ENCODE data around the gene PAX2. TPM values are rescaled to one million over a fixed set of nuclear protein-coding genes. Genes with fewer than 3 reads are reported as not detected.

Gene PAX2
- total and polyA plus RNA-seq, 7 experiments from 2014 or later = not detected

- Histone ChIP-seq H3K36me3 (ENCODE audit: control insufficient read depth in 2 of 3, insufficient read depth in 3 of 3, low read length in 3 of 3) (no peaks in the 10 kb centered on the region), H3K27ac (ENCODE audit: low read depth, low read length) (no peak overlapping the region), H3K4me3 (ENCODE audit: low read length) (no peak overlapping the region), H3K27me3 (ENCODE audit: control insufficient read depth in 2 of 2, insufficient read depth in 2 of 2, low read length in 2 of 2) (no peaks in the 10 kb centered on the region), H3K9me3 (ENCODE audit: control insufficient read depth in 2 of 3, low read length in 3 of 3) (no peaks in the 10 kb centered on the region), H3K4me1 (ENCODE audit: control insufficient read depth in 2 of 2, insufficient read depth in 2 of 2, low read length in 2 of 2) (no peaks in the 10 kb centered on the region)
- Mint-ChIP-seq H3K27ac (no peak overlapping the region), H3K27me3 (peaks cover 29 to 48% (median 43%) of the 10 kb centered on the region in 5 donors), H3K4me3 (no peak overlapping the region), H3K9me3 (no peaks in the 10 kb centered on the region), H3K4me1 (no peaks in the 10 kb centered on the region), H3K36me3 (no peaks in the 10 kb centered on the region)
- intact Hi-C loops (cut with micrococcal nuclease) = no loop called here
- CTCF ChIA-PET = no interaction called here
- DNase-seq (no peak), ATAC-seq (no peak)
- POLR2A ChIA-PET = no interaction called here
Measured at GRCh38 chr10:100766693-100767421, 21.5 kb downstream of the PAX2 start.

GRCh38 chr10:100767422-100767775, 22.0 kb downstream of the PAX2 start:
- no peak for DNase-seq
- Histone ChIP-seq H3K4me3 (ENCODE audit: low read length) (no peak overlapping the region), H3K9me3 (ENCODE audit: control insufficient read depth in 2 of 3, low read length in 3 of 3) (no peaks in the 10 kb centered on the region), H3K27ac (ENCODE audit: low read depth, low read length) (no peak overlapping the region), H3K27me3 (ENCODE audit: control insufficient read depth in 2 of 2, insufficient read depth in 2 of 2, low read length in 2 of 2) (no peaks in the 10 kb centered on the region), H3K36me3 (ENCODE audit: control insufficient read depth in 2 of 3, insufficient read depth in 3 of 3, low read length in 3 of 3) (no peaks in the 10 kb centered on the region), H3K4me1 (ENCODE audit: control insufficient read depth in 2 of 2, insufficient read depth in 2 of 2, low read length in 2 of 2) (no peaks in the 10 kb centered on the region)
- Mint-ChIP-seq H3K27me3 (peaks cover 29 to 42% (median 38%) of the 10 kb centered on the region in 5 donors), H3K27ac (no peak overlapping the region), H3K4me3 (no peak overlapping the region), H3K4me1 (no peaks in the 10 kb centered on the region), H3K36me3 (no peaks in the 10 kb centered on the region), H3K9me3 (no peaks in the 10 kb centered on the region)
- intact Hi-C loops (cut with micrococcal nuclease) = no loop called here
- CTCF ChIA-PET = no interaction called here
- no peak for ATAC-seq
- POLR2A ChIA-PET = no interaction called here

GRCh38 chr10:100769481-100769880, 24.1 kb downstream of the PAX2 start:
- Histone ChIP-seq H3K4me1 (ENCODE audit: control insufficient read depth in 2 of 2, insufficient read depth in 2 of 2, low read length in 2 of 2) (no peaks in the 10 kb centered on the region), H3K9me3 (ENCODE audit: control insufficient read depth in 2 of 3, low read length in 3 of 3) (no peaks in the 10 kb centered on the region), H3K36me3 (ENCODE audit: control insufficient read depth in 2 of 3, insufficient read depth in 3 of 3, low read length in 3 of 3) (no peaks in the 10 kb centered on the region), H3K4me3 (ENCODE audit: low read length) (no peak overlapping the region), H3K27ac (ENCODE audit: low read depth, low read length) (no peak overlapping the region), H3K27me3 (ENCODE audit: control insufficient read depth in 2 of 2, insufficient read depth in 2 of 2, low read length in 2 of 2) (no peaks in the 10 kb centered on the region)
- ChIA-PET POLR2A (no interaction called here), CTCF (no interaction called here)
- intact Hi-C loops (cut with micrococcal nuclease) = no loop called here
- no peaks in the 10 kb centered on the region for H3K36me3 Mint-ChIP-seq
- H3K27me3 Mint-ChIP-seq = peaks cover 32 to 38% (median 33%) of the 10 kb centered on the region in 5 donors
- no peak overlapping the region for H3K27ac Mint-ChIP-seq
- ATAC-seq = no peak
- no peak for DNase-seq
- no peaks in the 10 kb centered on the region for H3K9me3 Mint-ChIP-seq
- H3K4me1 Mint-ChIP-seq = no peaks in the 10 kb centered on the region
- H3K4me3 Mint-ChIP-seq = no peak overlapping the region

GRCh38 chr10:100773646-100774045, 28.3 kb downstream of the PAX2 start:
- POLR2A ChIA-PET = no interaction called here
- CTCF ChIA-PET = no interaction called here
- no peaks in the 10 kb centered on the region for H3K9me3 ChIP-seq (ENCODE audit: control insufficient read depth in 2 of 3, low read length in 3 of 3)
- H3K27ac Mint-ChIP-seq = no peak overlapping the region
- no peaks in the 10 kb centered on the region for H3K4me1 ChIP-seq (ENCODE audit: control insufficient read depth in 2 of 2, insufficient read depth in 2 of 2, low read length in 2 of 2)
- no peaks in the 10 kb centered on the region for H3K9me3 Mint-ChIP-seq
- intact Hi-C loops (cut with micrococcal nuclease) = no loop called here
- H3K27me3 ChIP-seq (ENCODE audit: control insufficient read depth in 2 of 2, insufficient read depth in 2 of 2, low read length in 2 of 2) = no peaks in the 10 kb centered on the region
- ATAC-seq (no peak), DNase-seq (no peak)
- H3K36me3 ChIP-seq (ENCODE audit: control insufficient read depth in 2 of 3, insufficient read depth in 3 of 3, low read length in 3 of 3) = no peaks in the 10 kb centered on the region
- H3K27ac ChIP-seq (ENCODE audit: low read depth, low read length) = no peak overlapping the region
- H3K4me3 Mint-ChIP-seq = no peak overlapping the region
- no peaks in the 10 kb centered on the region for H3K36me3 Mint-ChIP-seq
- H3K27me3 Mint-ChIP-seq = peaks cover 28 to 37% (median 32%) of the 10 kb centered on the region in 5 donors
- no peaks in the 10 kb centered on the region for H3K4me1 Mint-ChIP-seq
- H3K4me3 ChIP-seq (ENCODE audit: low read length) = no peak overlapping the region

DNA sequence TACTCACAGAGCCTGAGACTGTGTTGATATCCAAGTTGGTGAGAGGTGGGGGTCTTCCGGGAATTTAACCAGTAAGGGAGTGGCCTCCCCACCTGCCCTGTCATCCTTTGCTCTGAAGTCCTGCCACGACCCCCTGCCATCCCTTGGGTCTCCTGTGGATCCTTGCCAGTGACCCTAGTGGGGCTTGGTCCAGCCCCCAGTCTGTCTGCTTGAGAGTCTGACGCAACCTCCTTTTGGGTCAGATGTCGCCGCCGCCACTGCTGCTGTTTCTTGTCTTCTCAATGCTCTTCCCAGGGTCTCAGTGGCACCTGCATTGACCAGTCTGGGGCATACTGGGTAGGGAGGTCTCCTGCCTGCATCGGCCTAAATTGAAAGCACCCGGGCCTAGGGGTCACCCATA, 28.8 kb downstream of the PAX2 start:
- H3K9me3 Mint-ChIP-seq = no peaks in the 10 kb centered on the region
- no peak overlapping the region for H3K27ac Mint-ChIP-seq
- H3K4me1 Mint-ChIP-seq = peaks cover 0 to 1% (median 0%) of the 10 kb centered on the region in 7 donors
- peaks cover 28 to 43% (median 37%) of the 10 kb centered on the region in 5 donors for H3K27me3 Mint-ChIP-seq
- Histone ChIP-seq H3K36me3 (ENCODE audit: control insufficient read depth in 2 of 3, insufficient read depth in 3 of 3, low read length in 3 of 3) (no peaks in the 10 kb centered on the region), H3K27me3 (ENCODE audit: control insufficient read depth in 2 of 2, insufficient read depth in 2 of 2, low read length in 2 of 2) (no peaks in the 10 kb centered on the region), H3K27ac (ENCODE audit: low read depth, low read length) (no peak overlapping the region), H3K4me1 (ENCODE audit: control insufficient read depth in 2 of 2, insufficient read depth in 2 of 2, low read length in 2 of 2) (no peaks in the 10 kb centered on the region), H3K9me3 (ENCODE audit: control insufficient read depth in 2 of 3, low read length in 3 of 3) (no peaks in the 10 kb centered on the region), H3K4me3 (ENCODE audit: low read length) (no peak overlapping the region)
- no peaks in the 10 kb centered on the region for H3K36me3 Mint-ChIP-seq
- ChIA-PET POLR2A (no interaction called here), CTCF (no interaction called here)
- DNase-seq (no peak), ATAC-seq (no peak)
- H3K4me3 Mint-ChIP-seq = no peak overlapping the region
- intact Hi-C loops (cut with micrococcal nuclease) = no loop called here

DNA sequence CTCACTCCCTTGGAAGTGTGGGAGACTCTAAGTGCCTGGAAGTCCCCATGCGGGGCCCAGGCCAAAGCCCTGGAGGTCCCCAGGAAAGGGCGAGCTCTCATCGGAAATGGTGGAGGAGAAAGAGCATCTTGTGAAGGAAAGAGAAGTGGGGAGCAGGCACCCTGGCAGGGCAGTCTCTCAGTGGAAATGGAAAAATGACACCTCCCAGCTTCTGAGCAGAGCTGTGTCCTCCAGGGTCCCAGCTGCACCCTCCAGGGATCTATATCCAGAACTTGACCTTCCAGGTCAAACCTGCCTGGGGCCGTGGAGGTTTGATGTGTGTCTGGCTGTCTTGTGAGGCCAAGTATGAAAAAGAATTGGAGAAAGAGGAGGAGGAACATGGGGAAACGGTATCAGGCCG, 29.5 kb downstream of the PAX2 start:
- ChIA-PET CTCF (no interaction called here), POLR2A (no interaction called here)
- intact Hi-C loops (cut with micrococcal nuclease) = no loop called here
- Histone ChIP-seq H3K36me3 (ENCODE audit: control insufficient read depth in 2 of 3, insufficient read depth in 3 of 3, low read length in 3 of 3) (no peaks in the 10 kb centered on the region), H3K4me1 (ENCODE audit: control insufficient read depth in 2 of 2, insufficient read depth in 2 of 2, low read length in 2 of 2) (no peaks in the 10 kb centered on the region), H3K9me3 (ENCODE audit: control insufficient read depth in 2 of 3, low read length in 3 of 3) (no peaks in the 10 kb centered on the region), H3K27ac (ENCODE audit: low read depth, low read length) (no peak overlapping the region), H3K27me3 (ENCODE audit: control insufficient read depth in 2 of 2, insufficient read depth in 2 of 2, low read length in 2 of 2) (no peaks in the 10 kb centered on the region), H3K4me3 (ENCODE audit: low read length) (no peak overlapping the region)
- H3K27ac Mint-ChIP-seq = no peak overlapping the region
- H3K36me3 Mint-ChIP-seq = no peaks in the 10 kb centered on the region
- peaks cover 0 to 1% (median 0%) of the 10 kb centered on the region in 7 donors for H3K4me1 Mint-ChIP-seq
- H3K9me3 Mint-ChIP-seq = no peaks in the 10 kb centered on the region
- H3K27me3 Mint-ChIP-seq = peaks cover 28 to 48% (median 41%) of the 10 kb centered on the region in 5 donors
- DNase-seq (no peak), ATAC-seq (no peak)
- H3K4me3 Mint-ChIP-seq = no peak overlapping the region

GRCh38 chr10:100775386-100775785, 30.0 kb downstream of the PAX2 start:
- Histone ChIP-seq H3K27ac (ENCODE audit: low read depth, low read length) (no peak overlapping the region), H3K9me3 (ENCODE audit: control insufficient read depth in 2 of 3, low read length in 3 of 3) (no peaks in the 10 kb centered on the region), H3K4me3 (ENCODE audit: low read length) (no peak overlapping the region), H3K4me1 (ENCODE audit: control insufficient read depth in 2 of 2, insufficient read depth in 2 of 2, low read length in 2 of 2) (no peaks in the 10 kb centered on the region), H3K27me3 (ENCODE audit: control insufficient read depth in 2 of 2, insufficient read depth in 2 of 2, low read length in 2 of 2) (no peaks in the 10 kb centered on the region), H3K36me3 (ENCODE audit: control insufficient read depth in 2 of 3, insufficient read depth in 3 of 3, low read length in 3 of 3) (no peaks in the 10 kb centered on the region)
- ATAC-seq (no peak), DNase-seq (no peak)
- Mint-ChIP-seq H3K36me3 (no peaks in the 10 kb centered on the region), H3K9me3 (no peaks in the 10 kb centered on the region), H3K4me1 (peaks cover 0 to 1% (median 0%) of the 10 kb centered on the region in 7 donors), H3K4me3 (no peak overlapping the region), H3K27me3 (peaks cover 28 to 53% (median 43%) of the 10 kb centered on the region in 5 donors), H3K27ac (no peak overlapping the region)
- CTCF ChIA-PET = no interaction called here
- intact Hi-C loops (cut with micrococcal nuclease) = no loop called here
- POLR2A ChIA-PET = no interaction called here
